NCI-H187 (cell line): ENCODE results near the gene CEP85L.
A peak's percentile ranks its signal among the peaks of the same experiment; 100 is the strongest.

Experiments
- DNase-seq, 2 experiments: peaks; one replicate each; lab custom pipeline; 2025; lab: John Stamatoyannopoulos, UW

The CEP85L gene

DNA sequence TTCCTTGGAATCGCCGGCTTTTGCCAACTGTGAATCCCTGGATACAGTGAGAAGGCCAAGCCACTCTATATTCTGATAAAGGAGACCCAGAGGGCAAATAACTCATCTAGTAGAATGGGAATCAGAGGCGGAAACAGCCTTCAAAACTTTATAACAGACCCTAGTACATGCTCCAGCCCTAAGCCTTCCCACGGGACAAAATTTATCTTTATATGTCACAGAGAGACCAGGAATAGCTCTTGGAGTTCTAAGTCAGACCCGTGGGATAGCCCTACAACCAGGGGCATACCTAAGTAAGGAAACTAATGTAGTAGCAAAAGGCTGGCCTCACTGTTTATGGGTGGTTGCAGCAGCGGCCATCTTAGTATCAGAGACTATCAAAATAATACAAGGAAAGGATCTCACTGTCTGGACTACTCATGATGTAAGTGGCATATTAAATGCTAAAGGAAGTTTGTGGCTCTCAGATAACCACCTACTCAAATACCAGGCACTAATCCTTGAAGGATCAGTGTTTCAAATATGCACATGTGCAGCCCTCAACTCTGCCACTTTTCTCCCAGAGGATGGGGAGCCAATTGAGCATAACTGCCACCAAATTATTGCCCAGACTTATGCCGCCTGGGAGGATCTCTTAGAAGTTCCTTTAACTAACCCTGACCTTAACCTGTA lies 29.5 kb downstream of the CEP85L start:
- DNase-seq = no peak

DNA sequence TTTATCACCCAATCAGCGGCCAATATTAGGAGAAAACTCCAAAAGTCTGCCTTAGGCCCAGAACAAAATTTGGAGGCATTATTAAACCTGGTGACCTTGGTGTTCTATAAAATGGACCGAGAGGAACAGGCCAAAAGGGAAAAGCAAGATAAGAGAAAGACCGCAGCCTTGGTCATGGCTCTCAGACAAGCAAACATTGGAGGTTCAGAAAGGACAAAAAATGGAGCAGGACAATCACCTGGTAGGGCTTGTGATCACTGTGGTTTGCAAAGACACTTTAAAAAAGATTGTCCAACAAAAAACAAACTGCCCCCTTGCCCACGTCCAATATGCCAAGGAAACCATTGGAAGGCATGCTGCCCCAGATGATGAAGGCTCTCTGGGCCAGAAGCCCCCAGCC lies 31.2 kb downstream of the CEP85L start:
- DNase-seq = no peak

DNA sequence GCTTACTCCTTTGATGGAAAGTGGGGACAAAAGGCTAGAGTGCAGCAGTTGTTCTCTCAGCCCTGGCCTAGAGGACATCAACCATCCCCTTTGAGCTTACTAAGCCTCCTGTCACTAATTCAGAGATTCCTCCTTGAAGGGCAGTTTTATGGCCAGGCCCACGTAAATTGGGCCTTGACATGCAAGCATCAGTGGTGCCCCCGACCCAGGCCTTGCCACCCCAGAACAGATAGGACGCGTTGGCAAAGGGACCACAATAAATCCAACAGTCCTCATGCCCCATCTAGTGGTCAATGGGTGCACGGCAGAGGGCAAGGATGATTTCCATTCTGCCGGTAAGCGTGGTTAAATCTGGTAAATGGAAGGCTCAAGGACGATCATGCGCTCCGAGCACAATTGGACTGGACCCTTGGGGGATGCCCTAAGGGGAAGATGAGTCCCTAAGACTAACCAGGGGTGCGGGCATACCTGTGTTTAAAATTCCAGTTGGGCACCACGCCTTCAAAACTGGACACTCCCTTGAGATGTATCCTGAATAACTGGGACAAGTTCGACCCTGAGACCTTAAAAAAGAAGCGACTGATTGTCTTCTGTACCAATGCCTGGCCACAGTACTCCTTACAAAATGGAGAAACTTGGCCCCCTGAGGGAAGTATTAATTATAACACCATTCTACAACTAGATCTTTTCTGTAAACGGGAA lies 32.6 kb downstream of the CEP85L start:
- peak in 1 of 2 experiments; percentile 5 for DNase-seq

DNA sequence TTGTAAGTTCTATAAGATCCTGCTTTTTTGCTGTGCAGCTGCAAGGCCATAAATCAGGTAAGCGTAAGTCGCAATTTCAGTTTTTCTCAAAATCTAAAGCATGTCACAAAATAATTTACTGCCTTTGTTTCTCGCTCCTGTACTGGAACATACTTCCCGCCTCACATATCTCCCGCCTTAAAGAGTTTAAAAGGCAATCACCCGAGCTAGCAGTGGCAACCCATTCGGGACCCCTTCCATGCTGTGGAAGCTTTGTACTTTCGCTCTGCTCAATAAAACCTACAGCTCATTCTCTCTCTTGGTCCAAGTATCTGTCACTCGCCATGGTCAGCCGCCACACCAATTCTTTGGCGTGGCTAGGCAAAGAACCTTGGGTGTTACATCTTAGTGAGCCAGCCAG lies 34.0 kb downstream of the CEP85L start:
- DNase-seq = no peak

DNA sequence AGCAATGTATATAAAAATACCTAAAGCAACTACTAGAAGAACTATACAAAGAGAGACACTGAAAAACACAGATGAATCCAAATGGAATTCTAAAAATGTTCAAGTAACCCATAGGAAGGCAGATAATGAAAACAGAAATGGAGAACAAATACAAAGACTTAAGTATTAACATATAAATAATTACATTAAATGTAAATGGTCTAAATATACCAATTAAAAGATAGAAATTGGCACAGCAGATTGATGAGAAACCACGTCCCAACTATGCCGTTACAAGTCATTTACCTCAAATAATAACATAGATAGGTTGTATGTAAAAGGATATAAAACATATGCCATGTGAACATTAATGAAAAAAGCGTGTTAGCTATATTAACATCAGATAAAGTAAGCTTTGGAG lies 40.1 kb downstream of the CEP85L start:
- DNase-seq = no peak

DNA sequence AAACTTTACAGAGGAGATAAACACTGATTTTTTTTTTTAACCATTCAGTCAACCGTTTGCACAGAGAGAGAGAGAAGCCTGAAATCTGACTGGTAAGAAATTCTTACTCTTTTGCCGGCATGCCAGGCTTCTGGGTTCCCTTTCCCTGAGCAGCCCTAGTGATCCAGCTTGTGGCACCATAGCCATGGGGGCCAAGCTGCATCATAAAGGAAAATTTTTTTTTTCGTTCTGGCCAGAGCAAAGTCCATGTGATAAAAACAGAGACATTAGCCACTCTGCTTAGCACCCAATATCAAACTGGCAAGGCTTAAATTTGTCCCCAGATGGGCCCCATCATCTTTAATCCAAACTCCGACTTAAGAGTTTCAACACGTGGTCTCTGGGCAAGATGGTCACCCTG lies 44.5 kb downstream of the CEP85L start:
- no peak for DNase-seq

DNA sequence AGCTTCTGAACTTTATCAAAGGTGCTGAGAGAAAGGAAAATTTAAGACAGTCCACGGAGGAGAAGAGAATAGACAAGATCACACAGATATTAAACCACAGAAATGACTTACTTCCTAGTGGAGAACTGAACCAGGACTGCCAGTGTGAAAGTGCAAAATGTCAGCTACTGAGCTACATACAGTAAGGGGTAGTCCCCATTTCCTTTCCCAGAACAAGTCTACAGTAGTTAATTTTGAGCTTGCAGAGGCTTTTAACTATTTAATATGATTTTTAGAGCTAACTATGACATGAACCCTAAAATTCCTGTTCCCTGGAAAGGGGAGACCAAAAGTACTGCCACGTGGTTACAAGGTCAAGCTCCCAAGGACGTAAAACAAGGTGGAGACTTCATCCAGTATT lies 45.1 kb downstream of the CEP85L start:
- no peak for DNase-seq

DNA sequence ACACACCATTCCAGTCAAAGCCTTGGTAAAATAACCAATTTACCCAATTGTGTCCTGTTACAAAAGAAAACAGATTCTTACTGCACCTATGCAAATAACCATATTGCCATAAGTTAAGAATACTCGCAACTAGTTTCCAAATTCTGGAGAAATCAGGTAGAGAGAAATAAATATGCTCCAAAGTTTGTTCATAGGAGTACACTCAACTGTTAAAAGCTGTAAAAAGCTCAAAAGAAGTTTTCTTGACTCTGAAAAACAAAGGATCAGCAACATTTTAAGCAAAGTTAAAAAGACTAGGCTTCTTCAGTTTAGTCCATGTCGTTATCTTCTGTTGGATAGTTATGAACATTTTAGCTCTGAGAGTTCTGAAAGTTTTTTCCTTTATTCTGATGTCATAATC lies 48.0 kb downstream of the CEP85L start:
- DNase-seq = no peak

DNA sequence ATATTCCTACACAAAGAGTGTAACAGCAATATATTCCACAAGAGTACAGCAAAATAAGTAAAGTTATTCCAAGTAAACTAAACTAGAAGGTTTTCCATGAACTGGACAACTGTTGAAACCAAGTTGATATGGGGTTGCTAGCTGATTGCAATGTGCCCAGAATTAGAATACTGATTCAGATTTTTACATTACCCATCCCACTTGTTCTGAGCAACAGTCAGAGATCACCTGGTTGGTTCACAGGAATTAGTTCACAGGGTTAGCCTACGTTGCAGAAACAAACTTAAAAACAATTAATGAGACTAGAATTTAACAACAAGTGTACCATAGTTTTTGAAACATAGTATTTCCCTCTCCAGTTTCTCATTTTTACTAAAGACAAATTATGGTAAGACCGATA lies 49.1 kb downstream of the CEP85L start:
- DNase-seq = no peak

DNA sequence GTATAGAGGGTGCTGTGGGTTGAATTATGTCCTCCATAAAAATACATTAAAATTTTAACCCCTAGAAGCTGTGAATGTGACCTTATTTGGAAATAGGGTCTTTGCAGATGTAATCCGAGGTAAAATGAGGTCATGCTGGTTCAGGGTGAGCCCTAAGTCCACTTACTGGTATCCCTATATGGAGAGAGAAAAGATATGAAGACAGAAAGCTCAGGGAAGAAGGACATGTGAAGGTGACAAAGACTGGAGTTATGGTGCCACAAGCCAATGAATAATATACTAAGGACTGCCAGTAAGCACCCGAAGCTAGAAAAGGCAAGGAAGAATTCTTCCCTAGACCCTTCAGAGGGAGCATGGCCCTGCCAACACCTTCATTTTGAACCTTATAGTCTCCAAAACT lies 53.1 kb downstream of the CEP85L start:
- no peak for DNase-seq

DNA sequence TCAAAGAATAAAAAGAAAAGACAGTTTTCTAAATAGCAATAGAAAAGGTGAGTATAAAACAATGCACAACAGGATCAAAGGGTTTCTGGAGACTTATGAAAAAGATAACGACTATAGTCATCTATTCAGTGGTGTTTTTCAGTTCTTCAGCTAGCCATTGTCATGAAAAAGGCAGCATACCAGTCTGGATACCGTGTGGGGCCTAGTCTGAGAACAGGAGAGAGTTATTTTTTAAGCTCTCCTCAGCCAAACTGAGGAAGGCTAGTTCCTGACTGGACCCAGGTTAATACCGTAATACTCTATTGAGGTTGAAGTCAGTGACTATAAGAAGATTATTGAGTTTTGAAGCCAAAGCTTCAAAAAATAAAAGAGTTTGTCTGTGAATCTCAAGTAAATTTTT lies 53.8 kb downstream of the CEP85L start:
- no peak for DNase-seq

DNA sequence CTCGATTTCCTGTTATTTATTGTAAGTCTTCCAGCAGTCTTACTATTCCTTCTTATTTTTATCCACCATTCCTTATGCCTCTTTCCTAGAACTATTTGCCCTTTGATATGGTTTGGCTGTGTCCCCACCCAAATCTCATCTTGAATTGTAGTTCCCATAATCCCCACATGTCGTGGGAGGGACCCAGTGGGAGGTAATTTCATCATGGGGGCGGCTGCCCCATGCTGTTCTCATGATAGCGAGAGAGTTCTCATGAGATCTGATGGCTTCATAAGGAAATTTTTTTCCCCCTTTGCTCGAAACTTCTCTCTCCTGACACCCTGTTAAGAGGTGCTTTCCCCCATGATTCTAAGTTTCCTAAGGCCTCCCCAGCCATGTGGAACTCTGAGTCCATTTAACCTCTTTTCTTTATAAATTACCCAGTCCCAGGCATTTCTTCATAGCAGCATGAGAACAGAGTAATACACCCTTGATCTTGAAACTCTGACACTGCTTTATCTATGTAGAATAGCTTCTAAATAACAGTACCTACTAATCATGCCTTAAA lies 54.5 kb downstream of the CEP85L start:
- no peak for DNase-seq

DNA sequence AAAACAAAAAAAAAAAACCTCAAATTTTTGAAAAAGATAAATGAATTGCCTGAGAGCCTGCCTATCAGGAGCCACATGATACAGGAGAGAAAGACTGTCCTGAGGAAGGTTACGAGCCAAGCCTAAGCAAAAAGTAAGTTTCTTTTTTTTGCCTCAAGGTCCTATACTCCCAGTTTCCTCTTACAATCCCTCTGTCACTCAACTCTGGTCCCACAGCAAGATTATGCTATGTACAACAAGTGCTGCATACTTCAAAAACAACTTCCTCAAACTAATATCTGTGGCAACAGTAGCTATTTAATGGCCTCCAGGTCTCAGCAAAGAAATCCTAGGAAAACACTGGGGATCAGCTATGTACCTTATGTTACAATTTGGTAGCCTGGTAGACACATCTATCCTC lies 56.5 kb downstream of the CEP85L start:
- DNase-seq = no peak

DNA sequence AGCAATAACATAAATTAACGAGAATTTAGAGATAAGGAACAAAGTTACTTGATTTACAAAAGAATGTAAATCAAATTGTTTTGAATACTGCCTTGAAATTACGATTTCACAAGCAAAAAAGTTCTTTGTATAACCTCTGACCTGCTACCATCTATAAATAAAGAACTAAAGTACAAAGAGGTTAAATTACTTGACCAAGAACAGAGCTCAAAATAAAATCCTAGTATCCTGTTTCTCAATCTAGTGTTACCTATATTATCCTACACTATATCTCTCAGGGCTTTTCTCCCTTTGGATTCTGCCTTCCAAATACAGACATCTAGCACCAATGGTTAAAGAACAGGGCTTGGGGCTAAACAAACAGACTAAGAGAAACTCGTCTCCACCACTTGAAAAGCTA lies 59.5 kb downstream of the CEP85L start:
- DNase-seq = no peak

DNA sequence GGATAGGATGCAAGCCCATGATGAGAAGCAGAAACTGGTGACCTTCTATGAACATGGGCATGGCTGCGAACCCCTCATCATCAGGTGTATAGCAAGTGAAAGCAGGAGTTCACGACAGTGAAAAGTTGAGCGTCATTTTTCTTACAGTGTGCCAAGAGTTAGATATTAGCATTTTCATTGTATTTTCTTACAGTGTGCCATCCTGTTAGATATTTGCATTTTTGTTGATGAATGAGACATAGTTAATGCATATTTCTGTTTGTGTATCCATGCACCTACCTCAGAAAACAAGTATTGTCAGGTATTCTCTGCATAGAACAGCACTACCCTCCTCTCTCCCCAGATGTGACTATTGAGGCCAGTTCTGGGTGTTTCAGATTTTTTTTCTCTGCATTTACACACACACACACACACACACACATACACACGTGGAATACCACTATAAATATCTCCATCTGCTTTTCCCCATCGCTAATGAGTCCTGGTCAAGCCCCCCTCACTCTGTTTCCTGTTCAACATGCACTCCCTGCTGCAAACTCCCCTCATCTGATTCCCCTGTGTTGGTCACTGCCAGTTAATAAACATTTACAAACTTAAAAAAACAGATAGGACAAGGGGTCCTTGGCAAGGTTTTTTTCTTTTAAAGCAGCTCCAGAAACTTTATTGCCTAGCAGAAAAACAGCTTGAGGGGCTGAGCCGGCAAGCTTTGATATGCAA lies 61.6 kb downstream of the CEP85L start:
- no peak for DNase-seq

DNA sequence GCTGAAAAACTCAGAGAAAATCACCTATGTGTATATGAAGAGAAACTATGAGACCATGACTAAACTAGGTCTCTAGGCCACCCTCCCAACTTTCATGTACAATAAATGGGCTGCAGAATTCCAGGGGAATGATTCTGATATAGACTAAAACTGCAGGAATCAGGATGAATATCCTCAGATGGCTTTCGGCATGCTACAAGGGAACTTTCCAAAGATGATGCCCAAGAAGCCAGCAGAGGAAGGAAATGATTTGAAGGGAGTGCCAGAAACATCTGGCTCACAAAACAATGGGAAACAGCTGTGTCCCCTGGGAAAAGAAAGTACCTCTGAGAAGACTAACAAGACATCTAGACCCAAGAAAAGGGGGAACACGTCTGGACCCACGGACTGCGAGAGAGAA lies 62.2 kb downstream of the CEP85L start:
- no peak for DNase-seq

DNA sequence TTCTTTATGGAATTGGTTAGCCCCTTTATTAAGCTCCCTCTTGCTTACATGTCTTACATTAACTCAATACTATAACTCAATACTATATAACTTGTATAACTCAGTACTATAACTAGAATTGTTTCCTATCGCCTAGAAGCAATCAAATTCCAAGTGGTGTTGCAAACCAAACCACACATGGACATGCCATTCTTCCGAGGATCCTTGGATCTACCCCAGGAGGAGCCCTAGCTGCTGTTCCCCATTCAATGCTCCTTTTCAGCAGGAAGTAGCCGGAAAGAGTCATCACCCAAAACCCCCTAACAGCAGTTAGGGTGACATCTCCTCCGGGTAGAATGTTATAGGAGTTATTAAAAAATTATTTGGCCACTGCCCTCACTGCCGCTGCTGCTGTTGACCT lies 62.8 kb downstream of the CEP85L start:
- no peak for DNase-seq

DNA sequence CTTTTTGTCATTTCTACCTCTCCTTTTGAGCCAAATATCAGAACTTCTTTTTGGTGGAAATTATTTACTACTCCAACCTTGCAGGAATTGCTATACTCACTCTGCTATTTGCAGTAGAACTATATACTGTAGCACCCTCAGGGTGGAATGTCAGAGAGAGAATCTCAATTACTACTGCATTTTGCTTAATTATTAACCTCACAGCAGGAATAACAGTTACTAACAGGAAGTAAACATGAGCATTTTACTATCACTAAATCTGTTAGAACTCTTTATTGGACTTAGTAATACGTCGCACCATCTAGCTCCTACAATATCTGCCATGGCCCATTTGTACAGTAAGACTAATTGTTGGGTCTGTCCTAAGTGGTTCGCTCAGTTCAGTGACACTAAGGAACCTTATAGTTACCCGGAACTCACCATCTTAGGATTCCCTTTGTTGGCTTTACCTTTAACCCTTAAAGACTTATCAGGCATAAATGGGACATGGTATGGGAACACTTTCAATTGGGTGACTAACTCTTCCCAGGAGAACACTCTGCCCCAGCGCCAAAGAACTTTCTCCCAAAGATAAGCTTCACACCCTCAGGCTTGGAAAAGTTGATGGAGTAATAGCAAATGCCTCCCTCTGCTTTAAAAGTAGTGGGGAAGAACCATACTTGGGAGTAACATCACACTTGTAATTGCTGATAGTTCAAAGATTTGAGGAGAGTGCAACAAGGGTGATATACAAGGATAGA lies 64.5 kb downstream of the CEP85L start:
- no peak for DNase-seq

DNA sequence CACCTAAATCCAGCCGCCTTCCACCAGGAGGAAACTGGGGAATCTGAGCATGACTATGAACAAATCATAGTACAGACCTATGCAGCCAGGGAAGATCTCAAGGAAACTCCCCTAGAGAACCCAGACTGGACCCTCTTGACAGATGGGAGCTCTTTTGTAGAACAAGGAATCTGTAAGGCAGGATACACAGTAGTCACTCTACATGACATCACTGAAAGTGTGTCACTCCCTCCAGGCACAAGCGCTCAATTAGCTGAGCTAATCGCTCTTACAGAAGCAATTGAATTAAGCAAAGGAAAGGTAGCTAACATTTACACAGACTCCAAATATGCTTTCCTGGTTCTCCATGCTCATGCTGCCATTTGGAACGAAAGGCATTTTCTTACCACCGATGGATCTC lies 66.5 kb downstream of the CEP85L start:
- no peak for DNase-seq

DNA sequence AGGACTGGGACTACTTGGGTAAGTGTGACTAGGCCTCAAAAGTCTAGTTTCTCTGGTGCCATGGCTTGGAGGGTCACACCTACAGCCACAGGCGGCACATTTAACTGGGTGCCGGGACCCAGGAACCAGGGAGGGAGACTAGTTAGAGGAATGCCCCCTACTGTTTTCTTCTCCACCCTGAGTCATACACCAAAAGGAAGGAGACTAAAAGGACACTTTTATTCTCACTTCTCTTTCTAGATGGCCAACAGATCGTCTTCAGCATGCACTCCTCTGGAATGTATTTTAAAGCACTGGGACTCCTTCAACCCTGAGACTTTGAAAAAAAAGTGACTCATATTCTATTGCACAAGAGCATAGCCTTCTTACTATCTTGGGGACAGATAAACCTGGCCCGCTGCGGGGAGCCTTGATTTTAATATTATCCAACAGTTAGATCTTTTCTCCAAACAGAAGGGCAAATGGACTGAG lies 69.9 kb downstream of the CEP85L start:
- DNase-seq = no peak

DNA sequence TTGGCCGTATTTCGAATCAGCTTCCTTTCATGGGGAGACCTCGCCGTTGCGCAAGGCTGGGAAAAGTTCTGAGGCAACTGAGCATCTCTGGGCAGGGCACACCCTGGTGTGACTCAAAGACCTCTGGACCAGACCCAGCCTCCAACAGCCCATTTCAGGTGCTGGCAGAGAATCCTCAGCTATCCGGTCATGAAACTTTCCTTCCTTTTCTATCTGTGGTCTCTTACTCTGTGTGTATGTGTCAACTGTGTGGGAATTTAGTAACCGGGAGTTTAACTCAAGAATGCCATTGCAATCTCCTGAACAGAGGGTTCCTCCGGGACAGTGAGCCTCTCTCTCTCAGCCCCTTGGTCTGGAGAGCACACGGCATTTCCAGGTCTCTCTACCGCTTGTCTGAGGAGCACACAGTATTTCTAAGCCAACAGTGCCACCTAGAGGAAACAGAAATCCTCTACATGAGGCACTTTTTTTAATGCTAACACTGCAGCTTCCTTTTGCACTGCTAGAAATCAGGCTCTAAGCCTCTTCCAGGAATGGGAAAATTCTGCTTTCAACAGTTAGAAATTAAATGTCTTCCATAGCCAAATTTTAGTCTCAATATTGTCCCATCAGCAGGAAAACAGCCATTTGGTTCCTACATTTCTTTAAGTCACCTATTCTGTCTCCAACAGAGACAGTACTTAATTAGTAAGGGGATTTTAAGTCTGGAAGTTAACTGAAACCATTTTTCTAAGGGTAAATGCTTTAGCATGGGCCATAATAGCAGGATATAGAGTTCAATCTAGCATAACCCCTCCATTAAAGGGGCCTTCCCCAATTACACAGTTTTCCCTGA lies 70.6 kb downstream of the CEP85L start:
- DNase-seq = no peak
